Measurements from ENCODE around the gene GAGE12J. TPM values are rescaled to one million over a fixed set of nuclear protein-coding genes. Genes with fewer than 3 reads are reported as not detected.
"Not testable (repeated sequence)": the region's sequence is repeated elsewhere in the genome, so short reads cannot be mapped to it uniquely, and the experiment has no call there.

The GAGE12J gene
- total RNA-seq, 1 experiment from 2014 or later: not detected

GRCh38 chrX:49312176-49312575 is 9.7 kb upstream of the GAGE12J start:
- Histone ChIP-seq H3K36me3 (ENCODE audit: control insufficient read depth, insufficient read depth, low read length) (no peaks in the 10 kb centered on the region), H3K9me3 (no peaks in the 10 kb centered on the region), H3K4me1 (no peaks in the 10 kb centered on the region; the same call in 1 of the 2 replicates), H3K4me3 (ENCODE audit: low read depth, low read length) (no peak overlapping the region), H3K27me3 (replicated peaks; ENCODE audit: control insufficient read depth, insufficient read depth, low read length) (no peaks in the 10 kb centered on the region)
- TF ChIP-seq, protein P1, sequence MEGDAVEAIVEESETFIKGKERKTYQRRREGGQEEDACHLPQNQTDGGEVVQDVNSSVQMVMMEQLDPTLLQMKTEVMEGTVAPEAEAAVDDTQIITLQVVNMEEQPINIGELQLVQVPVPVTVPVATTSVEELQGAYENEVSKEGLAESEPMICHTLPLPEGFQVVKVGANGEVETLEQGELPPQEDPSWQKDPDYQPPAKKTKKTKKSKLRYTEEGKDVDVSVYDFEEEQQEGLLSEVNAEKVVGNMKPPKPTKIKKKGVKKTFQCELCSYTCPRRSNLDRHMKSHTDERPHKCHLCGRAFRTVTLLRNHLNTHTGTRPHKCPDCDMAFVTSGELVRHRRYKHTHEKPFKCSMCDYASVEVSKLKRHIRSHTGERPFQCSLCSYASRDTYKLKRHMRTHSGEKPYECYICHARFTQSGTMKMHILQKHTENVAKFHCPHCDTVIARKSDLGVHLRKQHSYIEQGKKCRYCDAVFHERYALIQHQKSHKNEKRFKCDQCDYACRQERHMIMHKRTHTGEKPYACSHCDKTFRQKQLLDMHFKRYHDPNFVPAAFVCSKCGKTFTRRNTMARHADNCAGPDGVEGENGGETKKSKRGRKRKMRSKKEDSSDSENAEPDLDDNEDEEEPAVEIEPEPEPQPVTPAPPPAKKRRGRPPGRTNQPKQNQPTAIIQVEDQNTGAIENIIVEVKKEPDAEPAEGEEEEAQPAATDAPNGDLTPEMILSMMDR (IDR thresholded peaks at IDR 0.05; ENCODE audit: insufficient read depth in 1 of 2, low read depth in 1 of 2, low read length in 1 of 2, severe bottlenecking in 1 of 2, unreplicated experiment in 1 of 2): no peak
- intact Hi-C loops (cut with micrococcal nuclease; ENCODE audit: unreplicated experiment): no loop called here
- Mint-ChIP-seq H3K4me1 (ENCODE audit: low read depth, unreplicated experiment) (peaks cover 23% of the 10 kb centered on the region), H3K27me3 (ENCODE audit: insufficient read depth, unreplicated experiment) (no peaks in the 10 kb centered on the region), H3K36me3 (ENCODE audit: insufficient read depth, unreplicated experiment) (peaks cover 14% of the 10 kb centered on the region), H3K4me3 (ENCODE audit: unreplicated experiment) (no peak overlapping the region), H3K9me3 (ENCODE audit: unreplicated experiment) (no peaks in the 10 kb centered on the region), H3K27ac (ENCODE audit: unreplicated experiment) (no peak overlapping the region)
- ChIA-PET POLR2A (no interaction called here), CTCF (no interaction called here)
- BruUV-seq (replicated peaks): no TSS peak
- DNase-seq: no peak

DNA sequence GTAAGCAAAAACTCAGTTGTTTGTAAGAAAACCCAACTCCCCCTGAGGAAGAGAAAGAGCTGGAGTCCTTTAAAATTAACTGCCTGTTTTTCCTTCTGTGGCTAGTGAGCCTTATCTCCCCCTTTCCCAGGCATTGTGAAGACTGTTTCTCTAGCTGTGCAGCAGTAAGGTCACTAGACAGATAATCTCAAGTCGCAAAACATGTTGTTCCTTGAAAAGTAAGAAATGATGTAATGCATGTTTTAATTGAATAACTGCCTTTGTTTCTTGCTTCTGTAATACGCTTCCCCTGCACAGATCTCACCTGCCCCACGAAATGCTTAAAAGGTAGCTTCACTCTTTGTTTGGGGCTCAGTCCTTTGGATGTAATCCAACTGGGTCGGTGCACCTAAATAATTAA is 5.8 kb upstream of the GAGE12J start:
- Mint-ChIP-seq H3K4me3 (ENCODE audit: unreplicated experiment) (no peak overlapping the region), H3K27me3 (ENCODE audit: insufficient read depth, unreplicated experiment) (no peaks in the 10 kb centered on the region), H3K9me3 (ENCODE audit: unreplicated experiment) (no peaks in the 10 kb centered on the region), H3K4me1 (ENCODE audit: low read depth, unreplicated experiment) (no peaks in the 10 kb centered on the region), H3K36me3 (ENCODE audit: insufficient read depth, unreplicated experiment) (no peaks in the 10 kb centered on the region), H3K27ac (ENCODE audit: unreplicated experiment) (no peak overlapping the region)
- DNase-seq: no peak
- no TSS peak for BruUV-seq (replicated peaks)
- ChIA-PET CTCF (no interaction called here), POLR2A (no interaction called here)
- H3K27me3 ChIP-seq (replicated peaks; ENCODE audit: control insufficient read depth, insufficient read depth, low read length): no peaks in the 10 kb centered on the region
- no peaks in the 10 kb centered on the region for H3K9me3 ChIP-seq
- intact Hi-C loops (cut with micrococcal nuclease; ENCODE audit: unreplicated experiment): no loop called here
- TF ChIP-seq, protein P1 (IDR thresholded peaks at IDR 0.05; ENCODE audit: insufficient read depth in 1 of 2, low read depth in 1 of 2, low read length in 1 of 2, severe bottlenecking in 1 of 2, unreplicated experiment in 1 of 2): no peak
- H3K4me3 ChIP-seq (ENCODE audit: low read depth, low read length): no peak overlapping the region
- no peaks in the 10 kb centered on the region for H3K36me3 ChIP-seq (ENCODE audit: control insufficient read depth, insufficient read depth, low read length)
- H3K4me1 ChIP-seq: no peaks in the 10 kb centered on the region

GRCh38 chrX:49322266-49322665 is 429 bp downstream of the GAGE12J start:
- H3K27me3 ChIP-seq (replicated peaks; ENCODE audit: control insufficient read depth, insufficient read depth, low read length); BruUV-seq (replicated peaks); H3K4me1 Mint-ChIP-seq (ENCODE audit: low read depth, unreplicated experiment); intact Hi-C loops (cut with micrococcal nuclease; ENCODE audit: unreplicated experiment); H3K4me1 ChIP-seq; H3K36me3 ChIP-seq (ENCODE audit: control insufficient read depth, insufficient read depth, low read length); CTCF ChIA-PET; H3K36me3 Mint-ChIP-seq (ENCODE audit: insufficient read depth, unreplicated experiment); H3K4me3 ChIP-seq (ENCODE audit: low read depth, low read length); POLR2A ChIA-PET; H3K4me3 Mint-ChIP-seq (ENCODE audit: unreplicated experiment); H3K27ac Mint-ChIP-seq (ENCODE audit: unreplicated experiment); H3K9me3 Mint-ChIP-seq (ENCODE audit: unreplicated experiment); H3K27me3 Mint-ChIP-seq (ENCODE audit: insufficient read depth, unreplicated experiment); DNase-seq; H3K9me3 ChIP-seq: not testable (repeated sequence)

GRCh38 chrX:49323735-49324134 is 1.9 kb downstream of the GAGE12J start:
- BruUV-seq (replicated peaks); H3K4me1 ChIP-seq; H3K9me3 ChIP-seq; CTCF ChIA-PET; H3K27me3 Mint-ChIP-seq (ENCODE audit: insufficient read depth, unreplicated experiment); intact Hi-C loops (cut with micrococcal nuclease; ENCODE audit: unreplicated experiment); H3K36me3 Mint-ChIP-seq (ENCODE audit: insufficient read depth, unreplicated experiment); H3K4me3 ChIP-seq (ENCODE audit: low read depth, low read length); H3K9me3 Mint-ChIP-seq (ENCODE audit: unreplicated experiment); H3K4me1 Mint-ChIP-seq (ENCODE audit: low read depth, unreplicated experiment); H3K27ac Mint-ChIP-seq (ENCODE audit: unreplicated experiment); H3K36me3 ChIP-seq (ENCODE audit: control insufficient read depth, insufficient read depth, low read length); H3K4me3 Mint-ChIP-seq (ENCODE audit: unreplicated experiment); POLR2A ChIA-PET; DNase-seq; H3K27me3 ChIP-seq (replicated peaks; ENCODE audit: control insufficient read depth, insufficient read depth, low read length): not testable (repeated sequence)

DNA sequence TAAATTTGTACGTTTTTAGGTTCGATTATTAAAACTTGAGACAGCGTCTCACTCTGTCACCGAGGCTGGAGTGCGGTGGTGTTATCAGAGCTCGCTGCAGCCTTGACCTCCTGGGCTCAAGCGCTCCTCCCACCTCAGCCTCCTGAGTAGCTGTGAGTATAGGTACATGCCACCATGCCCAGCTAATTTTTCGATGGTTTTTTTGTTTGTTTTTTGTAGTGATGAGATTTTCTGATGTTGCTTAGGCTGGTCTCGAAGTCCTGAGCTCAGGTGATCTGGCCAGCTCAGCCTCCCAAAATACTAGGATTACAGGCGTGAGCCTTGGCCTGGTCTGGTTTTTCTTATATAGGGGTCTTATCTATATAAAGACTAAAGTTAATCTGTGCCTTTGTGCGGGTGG is 8.6 kb downstream of the GAGE12J start:
- H3K4me3 Mint-ChIP-seq (ENCODE audit: unreplicated experiment); H3K9me3 ChIP-seq; H3K4me1 Mint-ChIP-seq (ENCODE audit: low read depth, unreplicated experiment); H3K27ac Mint-ChIP-seq (ENCODE audit: unreplicated experiment); POLR2A ChIA-PET; H3K4me3 ChIP-seq (ENCODE audit: low read depth, low read length); intact Hi-C loops (cut with micrococcal nuclease; ENCODE audit: unreplicated experiment); H3K27me3 Mint-ChIP-seq (ENCODE audit: insufficient read depth, unreplicated experiment); H3K4me1 ChIP-seq; CTCF ChIA-PET; H3K9me3 Mint-ChIP-seq (ENCODE audit: unreplicated experiment); BruUV-seq (replicated peaks); DNase-seq; H3K36me3 Mint-ChIP-seq (ENCODE audit: insufficient read depth, unreplicated experiment); H3K36me3 ChIP-seq (ENCODE audit: control insufficient read depth, insufficient read depth, low read length); H3K27me3 ChIP-seq (replicated peaks; ENCODE audit: control insufficient read depth, insufficient read depth, low read length): not testable (repeated sequence)

- H3K36me3 ChIP-seq (ENCODE audit: control insufficient read depth, insufficient read depth, low read length); H3K4me3 ChIP-seq (ENCODE audit: low read depth, low read length); H3K27me3 Mint-ChIP-seq (ENCODE audit: insufficient read depth, unreplicated experiment); H3K36me3 Mint-ChIP-seq (ENCODE audit: insufficient read depth, unreplicated experiment); BruUV-seq (replicated peaks); H3K27me3 ChIP-seq (replicated peaks; ENCODE audit: control insufficient read depth, insufficient read depth, low read length); CTCF ChIA-PET; intact Hi-C loops (cut with micrococcal nuclease; ENCODE audit: unreplicated experiment); H3K4me1 ChIP-seq; H3K9me3 ChIP-seq; DNase-seq; H3K4me1 Mint-ChIP-seq (ENCODE audit: low read depth, unreplicated experiment); POLR2A ChIA-PET; H3K27ac Mint-ChIP-seq (ENCODE audit: unreplicated experiment); H3K9me3 Mint-ChIP-seq (ENCODE audit: unreplicated experiment); H3K4me3 Mint-ChIP-seq (ENCODE audit: unreplicated experiment): not testable (repeated sequence)
Measured at GRCh38 chrX:49331282-49331681, 9.4 kb downstream of the GAGE12J start, which contains the start of gene GAGE13. Gene GAGE13, plus strand, starts transcription at chrX:49331582. Its CDS starts 1,156 bp downstream, at chrX:49332738.
